ENCODE data around the gene FGF4.

Gene FGF4

GRCh38 chr11:69726019-69726418, 49.1 kb downstream of the FGF4 start:
- no peak for DNase-seq (ENCODE audit: low spot score)

- DNase-seq (ENCODE audit: low spot score): no peak
Measured at GRCh38 chr11:69721745-69722144, 53.4 kb downstream of the FGF4 start.

- no peak for DNase-seq (ENCODE audit: low spot score)
Measured at GRCh38 chr11:69721106-69721505, 54.0 kb downstream of the FGF4 start.

Measured in AG20443 (cell line).